K562 (cell line): ENCODE measurements around the gene PPP2R5A. TPM values are rescaled to one million over a fixed set of nuclear protein-coding genes. Genes with fewer than 3 reads are reported as not detected.

Source experiments
- BRF2 ChIP-seq: IDR thresholded peaks from 3 replicates; pipeline ENCODE4 v1.6.1; 2011; ENCODE audit warnings: borderline replicate concordance, mild to moderate bottlenecking; ENCODE audit not compliant: insufficient read length, insufficient read depth
- CBFA2T3 ChIP-seq: fragments of 450-650 bp; IDR thresholded peaks from 2 replicates; pipeline ENCODE4 v1.6.1; 2017
- CBX2 ChIP-seq: fragments of 200-600 bp; sonication (generic); IDR thresholded peaks from one replicate; pipeline ENCODE4 v1.6.1; 2012; ENCODE audit warnings: mild to moderate bottlenecking, low read length, inconsistent platforms; ENCODE audit not compliant: insufficient read depth, poor library complexity, severe bottlenecking
- CBX8 ChIP-seq: fragments of 200-600 bp; sonication (generic); IDR thresholded peaks from 2 replicates; pipeline ENCODE4 v1.6.1; 2012; ENCODE audit warnings: borderline replicate concordance, mixed run types, low read depth, mild to moderate bottlenecking, moderate library complexity, mixed read lengths, low read length, control low read depth, inconsistent platforms; ENCODE audit not compliant: poor library complexity, severe bottlenecking; ENCODE audit errors: extremely low read depth
- FOXM1 ChIP-seq, 2 experiments: fragments of 450-650 bp in 1 of 2; sonication (generic) in 1 of 2; formaldehyde crosslinking in 1 of 2; IDR thresholded peaks; 2 replicates each; pipeline versions ENCODE4 v1.6.1 to v1.9.0; 2017 to 2022; ENCODE audit warnings: low read depth in 2 of 2, mild to moderate bottlenecking in 2 of 2, missing genetic modification reagents in 1 of 2, moderate library complexity in 1 of 2
- KDM4B ChIP-seq, 2 experiments: fragments of 450-650 bp in 1 of 2; sonication (generic) in 1 of 2; IDR thresholded peaks; 2 replicates each; pipeline ENCODE4 v1.6.1; 2016 to 2017; ENCODE audit warnings: borderline replicate concordance in 2 of 2, antibody characterized with exemption in 1 of 2, low read depth in 1 of 2, mild to moderate bottlenecking in 1 of 2
- KLF1 ChIP-seq: fragments of 450-650 bp; IDR thresholded peaks from 2 replicates; pipeline ENCODE4 v1.6.1; 2016; ENCODE audit warnings: missing genetic modification characterization, missing compliant biosample characterization
- LCOR ChIP-seq: sonication (generic); formaldehyde crosslinking; IDR thresholded peaks from 2 replicates; pipeline ENCODE4 v1.8.0; 2022; ENCODE audit warnings: mild to moderate bottlenecking, missing genetic modification reagents
- MTA2 ChIP-seq: fragments of 450-650 bp; IDR thresholded peaks from 2 replicates; pipeline ENCODE4 v1.6.1; 2016; ENCODE audit warnings: low read depth
- RBM25 ChIP-seq: fragments of 200-400 bp; formaldehyde crosslinking; IDR thresholded peaks from 2 replicates; pipeline ENCODE4 v1.6.1; 2018; ENCODE audit warnings: low read length, low read depth, moderate library complexity; ENCODE audit not compliant: severe bottlenecking
- RNF219 ChIP-seq: fragments of 250-450 bp; sonication (Bioruptor Pico); IDR thresholded peaks from 2 replicates; pipeline ENCODE4 v1.5.0; 2022; ENCODE audit warnings: mild to moderate bottlenecking
- ZNF12 ChIP-seq: sonication (generic); formaldehyde crosslinking; IDR thresholded peaks from 2 replicates; pipeline ENCODE4 v1.4.0; 2020; ENCODE audit warnings: mild to moderate bottlenecking, missing genetic modification reagents
- ZNF133 ChIP-seq: fragments of 250-450 bp; sonication (Bioruptor Pico); IDR thresholded peaks from 2 replicates; pipeline ENCODE4 v1.4.0; 2020; ENCODE audit warnings: mild to moderate bottlenecking
- ZNF778 ChIP-seq: fragments of 450-650 bp; formaldehyde crosslinking; IDR thresholded peaks from 2 replicates; pipeline ENCODE4 v1.4.0; 2020; ENCODE audit warnings: mild to moderate bottlenecking, moderate library complexity
- ZNF830 ChIP-seq: fragments of 250-450 bp; sonication (Bioruptor Pico); IDR thresholded peaks from 2 replicates; pipeline ENCODE4 v1.5.0; 2021; ENCODE audit warnings: mild to moderate bottlenecking
- polyA plus RNA-seq, 8 experiments: library from polyadenylated mRNA; depleted of rRNA in 4 of 8; stranded (reverse) in 5 of 8; unstranded in 3 of 8; fragments of >200 nt; fragmentation: Nextera tagmentation in 2 of 8; fragmentation: Illumina TruSeq in 1 of 8; extraction: Ambion mirVana in 2 of 8; extraction: Trizol in 1 of 8; gene quantifications; 2 replicates each; pipeline versions ENCODE4 v1.2.1 to v1.2.3, GENCODE V29; 2011 to 2014; ENCODE audit warnings: inconsistent platforms in 1 of 8, missing spikeins in 1 of 8
- total RNA-seq, 7 experiments: library from RNA; depleted of rRNA in 6 of 7; stranded (reverse); fragments of >200 nt in 6 of 7; fragmentation: Illumina TruSeq in 2 of 7; extraction: Trizol in 2 of 7; gene quantifications; 2 replicates each; pipeline versions ENCODE4 v1.2.1 to v1.2.3, GENCODE V29; 2011 to 2021; ENCODE audit warnings: low replicate concordance in 1 of 7
- TF ChIP-seq, protein P1 (sequence below): sonication (generic); formaldehyde crosslinking; IDR thresholded peaks from 2 replicates; pipeline ENCODE4 v1.8.0; 2022; ENCODE audit warnings: mild to moderate bottlenecking, missing genetic modification reagents
- TF ChIP-seq, protein P2 (sequence below): sonication (generic); formaldehyde crosslinking; IDR thresholded peaks from 2 replicates; pipeline ENCODE4 v1.8.1; 2023; ENCODE audit warnings: mild to moderate bottlenecking, missing genetic modification reagents

Gene PPP2R5A
- total and polyA plus RNA-seq, 9 of the 15 experiments (the other 6 are each of a cell fraction or from before 2014, with no cell fraction given), result 26.9 to 106 (median 64.3) TPM

DNA sequence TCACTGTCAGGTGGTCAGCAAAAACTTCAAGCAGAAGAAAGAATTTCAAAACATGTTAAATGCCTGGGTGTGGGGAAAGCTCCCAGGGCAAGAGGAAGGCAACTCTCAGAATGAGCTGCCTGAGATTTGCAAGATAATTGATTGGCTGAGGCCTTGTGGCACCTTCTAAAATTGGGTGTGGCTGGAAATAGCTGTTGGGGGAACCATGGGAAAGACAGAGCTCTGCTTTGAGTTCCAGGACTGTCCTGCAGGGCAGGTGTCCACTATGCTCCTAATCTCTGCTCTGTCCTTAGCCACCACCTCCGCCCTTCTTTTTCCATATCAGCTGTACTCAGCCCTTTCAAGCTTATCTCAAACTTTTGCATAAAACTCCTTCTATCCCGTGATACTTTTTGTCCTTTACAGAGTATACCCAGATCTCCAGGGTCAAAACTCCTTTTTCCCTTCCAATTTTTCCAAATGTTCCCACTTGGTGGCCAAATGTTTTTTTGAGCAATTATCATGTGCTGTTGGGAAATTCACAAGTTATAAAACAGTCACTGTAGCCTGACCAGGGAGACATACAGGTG lies 23.8 kb upstream of the PPP2R5A start (continued):
- TF ChIP-seq, protein P1, sequence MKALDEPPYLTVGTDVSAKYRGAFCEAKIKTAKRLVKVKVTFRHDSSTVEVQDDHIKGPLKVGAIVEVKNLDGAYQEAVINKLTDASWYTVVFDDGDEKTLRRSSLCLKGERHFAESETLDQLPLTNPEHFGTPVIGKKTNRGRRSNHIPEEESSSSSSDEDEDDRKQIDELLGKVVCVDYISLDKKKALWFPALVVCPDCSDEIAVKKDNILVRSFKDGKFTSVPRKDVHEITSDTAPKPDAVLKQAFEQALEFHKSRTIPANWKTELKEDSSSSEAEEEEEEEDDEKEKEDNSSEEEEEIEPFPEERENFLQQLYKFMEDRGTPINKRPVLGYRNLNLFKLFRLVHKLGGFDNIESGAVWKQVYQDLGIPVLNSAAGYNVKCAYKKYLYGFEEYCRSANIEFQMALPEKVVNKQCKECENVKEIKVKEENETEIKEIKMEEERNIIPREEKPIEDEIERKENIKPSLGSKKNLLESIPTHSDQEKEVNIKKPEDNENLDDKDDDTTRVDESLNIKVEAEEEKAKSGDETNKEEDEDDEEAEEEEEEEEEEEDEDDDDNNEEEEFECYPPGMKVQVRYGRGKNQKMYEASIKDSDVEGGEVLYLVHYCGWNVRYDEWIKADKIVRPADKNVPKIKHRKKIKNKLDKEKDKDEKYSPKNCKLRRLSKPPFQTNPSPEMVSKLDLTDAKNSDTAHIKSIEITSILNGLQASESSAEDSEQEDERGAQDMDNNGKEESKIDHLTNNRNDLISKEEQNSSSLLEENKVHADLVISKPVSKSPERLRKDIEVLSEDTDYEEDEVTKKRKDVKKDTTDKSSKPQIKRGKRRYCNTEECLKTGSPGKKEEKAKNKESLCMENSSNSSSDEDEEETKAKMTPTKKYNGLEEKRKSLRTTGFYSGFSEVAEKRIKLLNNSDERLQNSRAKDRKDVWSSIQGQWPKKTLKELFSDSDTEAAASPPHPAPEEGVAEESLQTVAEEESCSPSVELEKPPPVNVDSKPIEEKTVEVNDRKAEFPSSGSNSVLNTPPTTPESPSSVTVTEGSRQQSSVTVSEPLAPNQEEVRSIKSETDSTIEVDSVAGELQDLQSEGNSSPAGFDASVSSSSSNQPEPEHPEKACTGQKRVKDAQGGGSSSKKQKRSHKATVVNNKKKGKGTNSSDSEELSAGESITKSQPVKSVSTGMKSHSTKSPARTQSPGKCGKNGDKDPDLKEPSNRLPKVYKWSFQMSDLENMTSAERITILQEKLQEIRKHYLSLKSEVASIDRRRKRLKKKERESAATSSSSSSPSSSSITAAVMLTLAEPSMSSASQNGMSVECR (CRISPR knock-in tag), result no peak
- TF ChIP-seq ZNF830 (CRISPR knock-in tag) (no peak), CBFA2T3 (peak; percentile 90), RBM25 (no peak), ZNF12 (CRISPR knock-in tag) (no peak), KDM4B (IDR thresholded peaks at IDR 0.05; ENCODE audit: borderline replicate concordance in 2 of 2, low read depth in 1 of 2) (no peak), MTA2 (peak; percentile 79), ZNF133 (no peak), CBX8 (no peak), CBX2 (no peak), LCOR (CRISPR knock-in tag) (no peak), RNF219 (CRISPR knock-in tag) (no peak), BRF2 (no peak), KLF1 (0 out of 2 replicates have a peak, but pooled peaks have one; percentile 63), FOXM1 (IDR thresholded peaks at IDR 0.05; ENCODE audit: low read depth) (peak; percentile 48), FOXM1 (CRISPR knock-in tag; IDR thresholded peaks at IDR 0.05; ENCODE audit: low read depth) (no peak), ZNF778 (CRISPR knock-in tag) (no peak)
- TF ChIP-seq, protein P2, sequence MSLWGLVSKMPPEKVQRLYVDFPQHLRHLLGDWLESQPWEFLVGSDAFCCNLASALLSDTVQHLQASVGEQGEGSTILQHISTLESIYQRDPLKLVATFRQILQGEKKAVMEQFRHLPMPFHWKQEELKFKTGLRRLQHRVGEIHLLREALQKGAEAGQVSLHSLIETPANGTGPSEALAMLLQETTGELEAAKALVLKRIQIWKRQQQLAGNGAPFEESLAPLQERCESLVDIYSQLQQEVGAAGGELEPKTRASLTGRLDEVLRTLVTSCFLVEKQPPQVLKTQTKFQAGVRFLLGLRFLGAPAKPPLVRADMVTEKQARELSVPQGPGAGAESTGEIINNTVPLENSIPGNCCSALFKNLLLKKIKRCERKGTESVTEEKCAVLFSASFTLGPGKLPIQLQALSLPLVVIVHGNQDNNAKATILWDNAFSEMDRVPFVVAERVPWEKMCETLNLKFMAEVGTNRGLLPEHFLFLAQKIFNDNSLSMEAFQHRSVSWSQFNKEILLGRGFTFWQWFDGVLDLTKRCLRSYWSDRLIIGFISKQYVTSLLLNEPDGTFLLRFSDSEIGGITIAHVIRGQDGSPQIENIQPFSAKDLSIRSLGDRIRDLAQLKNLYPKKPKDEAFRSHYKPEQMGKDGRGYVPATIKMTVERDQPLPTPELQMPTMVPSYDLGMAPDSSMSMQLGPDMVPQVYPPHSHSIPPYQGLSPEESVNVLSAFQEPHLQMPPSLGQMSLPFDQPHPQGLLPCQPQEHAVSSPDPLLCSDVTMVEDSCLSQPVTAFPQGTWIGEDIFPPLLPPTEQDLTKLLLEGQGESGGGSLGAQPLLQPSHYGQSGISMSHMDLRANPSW (CRISPR knock-in tag), result no peak
